Tibial artery (tissue), 4 donors: ENCODE data around the gene SCNN1B.
"Not testable (repeated sequence)": the region's sequence is repeated elsewhere in the genome, so short reads cannot be mapped to it uniquely, and the experiment has no call there.

Source experiments
- DNase-seq, 2 donors: peaks; one replicate each; pipeline ENCODE4 v3.0.0-alpha.2; 2019
- H3K27ac ChIP-seq, 2 donors: fragments of 200-600 bp; sonication (generic) in 1 of 2; 1 replicate in 1 of 2; 2 replicates in 1 of 2; pipeline ENCODE4 v1.5.1; 2018 to 2019; ENCODE audit warnings: mild to moderate bottlenecking in 1 of 2
- H3K27me3 ChIP-seq, 2 donors: fragments of 200-600 bp; sonication (generic) in 1 of 2; one replicate each; pipeline versions ENCODE4 v1.5.1 to v1.6.0; 2016 to 2019
- H3K36me3 ChIP-seq, 3 donors: fragments of 200-600 bp; sonication (generic) in 2 of 3; one replicate each; pipeline ENCODE4 v1.5.1; 2016 to 2019; ENCODE audit warnings: mild to moderate bottlenecking in 2 of 3
- H3K4me1 ChIP-seq, 4 donors: fragments of 200-600 bp; sonication (generic) in 2 of 4; 1 replicate in 3 of 4; 2 replicates in 1 of 4; pipeline ENCODE4 v1.5.1; 2016 to 2019
- H3K4me3 ChIP-seq, 2 donors: fragments of 200-600 bp; sonication (generic) in 1 of 2; 1 replicate in 1 of 2; 2 replicates in 1 of 2; pipeline ENCODE4 v1.5.1; 2018 to 2019; ENCODE audit warnings: mild to moderate bottlenecking in 2 of 2
- H3K9me3 ChIP-seq, 3 donors: fragments of 200-600 bp; sonication (generic) in 1 of 3; one replicate each; pipeline ENCODE4 v1.5.1; 2016 to 2019
- intact Hi-C: fragments of 100-400 bp; cut with DNase I; formaldehyde crosslinking; loops from one replicate; pipeline ENCODE4 v1.15.0; 2023; ENCODE audit warnings: low total_unique reads
- TF ChIP-seq, protein P1 (sequence below), 2 experiments: fragments of 200-600 bp in 1 of 2; fragments of 450-650 bp in 1 of 2; IDR thresholded peaks; one replicate each; pipeline ENCODE4 v1.5.1; 2017 to 2019; ENCODE audit warnings: antibody characterized with exemption in 2 of 2, mild to moderate bottlenecking in 1 of 2, moderate library complexity in 1 of 2

SCNN1B gene

DNA sequence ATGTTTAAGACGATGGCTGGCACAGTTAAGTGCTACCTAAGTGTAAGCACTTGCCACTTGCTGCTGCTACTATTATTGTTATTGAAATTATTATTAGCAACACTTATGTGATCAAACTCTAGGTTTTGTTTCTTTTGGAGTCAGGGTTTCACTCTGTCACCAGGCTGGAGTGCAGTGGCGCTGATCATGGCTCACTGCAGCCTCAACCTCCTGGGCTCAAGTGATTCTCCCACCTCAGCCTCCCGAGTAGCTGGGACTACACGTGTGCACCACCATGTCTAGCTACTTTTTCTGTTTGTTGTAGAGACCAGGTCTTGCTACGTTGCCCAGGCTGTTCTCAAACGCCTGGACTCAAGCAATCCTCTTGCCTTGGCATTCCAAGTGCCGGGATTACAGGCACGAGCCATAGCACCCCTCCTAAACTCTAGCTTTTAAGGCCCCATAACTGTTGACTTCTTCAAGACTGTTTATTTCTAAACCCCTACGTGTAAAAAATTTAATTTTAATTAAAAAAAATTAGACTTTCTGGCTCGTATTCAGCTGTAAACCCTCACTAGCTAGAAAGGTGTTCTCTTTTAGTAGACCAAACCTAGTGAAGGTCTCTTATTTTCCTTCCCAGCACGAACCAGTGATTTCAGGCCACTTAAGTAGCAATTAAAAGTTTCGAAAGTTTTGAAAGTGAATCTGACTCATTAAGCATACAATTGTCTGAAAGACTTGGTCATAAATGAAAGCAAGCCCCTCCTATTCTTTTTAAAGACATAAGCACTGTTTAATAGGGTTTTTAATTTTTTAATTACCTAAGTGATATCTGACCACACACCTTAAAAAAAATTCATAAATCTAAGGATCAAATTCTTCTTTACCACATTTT, 11.7 kb upstream of the SCNN1B start:
- TF ChIP-seq, protein P1, sequence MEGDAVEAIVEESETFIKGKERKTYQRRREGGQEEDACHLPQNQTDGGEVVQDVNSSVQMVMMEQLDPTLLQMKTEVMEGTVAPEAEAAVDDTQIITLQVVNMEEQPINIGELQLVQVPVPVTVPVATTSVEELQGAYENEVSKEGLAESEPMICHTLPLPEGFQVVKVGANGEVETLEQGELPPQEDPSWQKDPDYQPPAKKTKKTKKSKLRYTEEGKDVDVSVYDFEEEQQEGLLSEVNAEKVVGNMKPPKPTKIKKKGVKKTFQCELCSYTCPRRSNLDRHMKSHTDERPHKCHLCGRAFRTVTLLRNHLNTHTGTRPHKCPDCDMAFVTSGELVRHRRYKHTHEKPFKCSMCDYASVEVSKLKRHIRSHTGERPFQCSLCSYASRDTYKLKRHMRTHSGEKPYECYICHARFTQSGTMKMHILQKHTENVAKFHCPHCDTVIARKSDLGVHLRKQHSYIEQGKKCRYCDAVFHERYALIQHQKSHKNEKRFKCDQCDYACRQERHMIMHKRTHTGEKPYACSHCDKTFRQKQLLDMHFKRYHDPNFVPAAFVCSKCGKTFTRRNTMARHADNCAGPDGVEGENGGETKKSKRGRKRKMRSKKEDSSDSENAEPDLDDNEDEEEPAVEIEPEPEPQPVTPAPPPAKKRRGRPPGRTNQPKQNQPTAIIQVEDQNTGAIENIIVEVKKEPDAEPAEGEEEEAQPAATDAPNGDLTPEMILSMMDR (IDR thresholded peaks at IDR 0.05), result no peak
- intact Hi-C loops, result no loop called here
- H3K9me3 ChIP-seq, result no peaks in the 10 kb centered on the region

DNA sequence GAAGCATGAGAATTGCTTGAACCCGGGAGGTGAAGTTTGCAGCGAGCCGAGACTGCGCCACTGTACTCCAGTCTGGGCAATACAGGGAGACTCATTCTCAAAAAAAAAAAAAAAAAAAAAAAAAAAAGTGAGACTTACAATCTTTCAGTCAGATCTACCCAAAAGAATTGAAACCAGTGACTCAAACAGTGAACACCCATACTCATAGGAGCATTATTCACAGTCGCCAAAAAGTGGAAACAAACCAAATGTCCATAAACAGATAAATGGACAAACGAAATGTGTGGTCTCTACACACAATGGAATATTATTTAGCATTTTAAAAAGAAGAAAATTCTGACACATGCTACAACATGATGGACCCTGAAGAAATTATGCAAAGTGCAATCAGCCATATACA, 9.1 kb upstream of the SCNN1B start:
- peaks cover 0 to 18% of the 10 kb centered on the region in 2 donors for H3K27me3 ChIP-seq

More for the DNA sequence above, 11.7 kb upstream of the SCNN1B start:
- Histone ChIP-seq H3K4me3 (no peak overlapping the region), H3K27ac (no peak overlapping the region), H3K4me1 (no peaks in the 10 kb centered on the region), H3K36me3 (no peaks in the 10 kb centered on the region), H3K27me3 (peaks cover 0 to 12% of the 10 kb centered on the region in 2 donors)
- DNase-seq, result no peak

DNA sequence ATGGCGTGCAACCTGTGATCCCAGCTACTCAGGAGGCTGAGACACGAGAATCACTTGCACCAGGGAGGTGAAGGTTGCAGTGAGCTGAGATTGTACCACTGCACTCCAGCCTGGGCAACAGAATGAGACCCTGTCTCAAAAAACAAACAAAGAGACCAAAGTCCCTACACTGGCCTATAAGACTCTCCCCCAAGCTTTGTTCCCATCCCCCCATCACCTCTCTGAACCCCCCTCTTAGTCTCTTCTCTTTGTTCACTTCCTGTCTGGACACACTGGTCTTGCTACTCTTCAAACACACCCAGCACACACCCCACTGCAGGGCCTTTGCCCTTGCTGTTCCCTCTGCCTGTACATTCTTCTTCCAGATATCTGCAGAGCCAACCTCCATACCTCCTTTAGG, 7.8 kb upstream of the SCNN1B start:
- peaks cover 0 to 18% of the 10 kb centered on the region in 2 donors for H3K27me3 ChIP-seq
- TF ChIP-seq, protein P1 (IDR thresholded peaks at IDR 0.05), result no peak
- H3K27ac ChIP-seq, result no peak overlapping the region
- no peak overlapping the region for H3K4me3 ChIP-seq
- DNase-seq, result no peak
- no peaks in the 10 kb centered on the region for H3K36me3 ChIP-seq
- intact Hi-C loops, result no loop called here
- H3K4me1 ChIP-seq, result no peaks in the 10 kb centered on the region
- no peaks in the 10 kb centered on the region for H3K9me3 ChIP-seq

More for the DNA sequence above, 9.1 kb upstream of the SCNN1B start:
- Histone ChIP-seq H3K4me1 (no peaks in the 10 kb centered on the region), H3K4me3 (no peak overlapping the region), H3K9me3 (no peaks in the 10 kb centered on the region), H3K36me3 (no peaks in the 10 kb centered on the region), H3K27ac (no peak overlapping the region)
- TF ChIP-seq, protein P1 (IDR thresholded peaks at IDR 0.05), result no peak
- intact Hi-C loops, result no loop called here
- no peak for DNase-seq

DNA sequence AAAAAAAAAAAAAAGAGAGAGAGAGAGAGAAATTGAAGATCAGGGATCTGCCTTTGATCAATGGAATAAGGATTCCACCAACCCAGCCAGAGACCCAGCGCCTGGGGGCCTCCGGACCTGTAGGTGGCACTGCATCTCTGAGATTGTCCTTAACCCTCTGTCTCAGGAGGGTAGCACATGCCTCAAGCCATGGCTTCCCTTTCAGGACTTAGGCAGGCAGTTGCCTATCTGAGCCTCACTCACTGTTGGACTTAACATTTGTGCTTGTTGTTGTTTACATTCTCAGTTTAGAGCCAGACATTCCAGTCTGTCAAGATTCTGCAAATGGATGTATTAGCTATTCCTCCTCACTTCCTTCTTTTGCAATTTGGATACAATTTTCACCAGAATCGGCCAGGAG, 5.1 kb upstream of the SCNN1B start:
- Histone ChIP-seq H3K4me3 (no peak overlapping the region), H3K4me1 (peaks cover 0 to 2% (median under 1%) of the 10 kb centered on the region in 4 donors), H3K27me3 (peaks cover 0 to 34% of the 10 kb centered on the region in 2 donors), H3K36me3 (no peaks in the 10 kb centered on the region), H3K27ac (no peak overlapping the region), H3K9me3 (no peaks in the 10 kb centered on the region)
- no peak for DNase-seq
- intact Hi-C loops, result no loop called here
- TF ChIP-seq, protein P1 (IDR thresholded peaks at IDR 0.05), result no peak

DNA sequence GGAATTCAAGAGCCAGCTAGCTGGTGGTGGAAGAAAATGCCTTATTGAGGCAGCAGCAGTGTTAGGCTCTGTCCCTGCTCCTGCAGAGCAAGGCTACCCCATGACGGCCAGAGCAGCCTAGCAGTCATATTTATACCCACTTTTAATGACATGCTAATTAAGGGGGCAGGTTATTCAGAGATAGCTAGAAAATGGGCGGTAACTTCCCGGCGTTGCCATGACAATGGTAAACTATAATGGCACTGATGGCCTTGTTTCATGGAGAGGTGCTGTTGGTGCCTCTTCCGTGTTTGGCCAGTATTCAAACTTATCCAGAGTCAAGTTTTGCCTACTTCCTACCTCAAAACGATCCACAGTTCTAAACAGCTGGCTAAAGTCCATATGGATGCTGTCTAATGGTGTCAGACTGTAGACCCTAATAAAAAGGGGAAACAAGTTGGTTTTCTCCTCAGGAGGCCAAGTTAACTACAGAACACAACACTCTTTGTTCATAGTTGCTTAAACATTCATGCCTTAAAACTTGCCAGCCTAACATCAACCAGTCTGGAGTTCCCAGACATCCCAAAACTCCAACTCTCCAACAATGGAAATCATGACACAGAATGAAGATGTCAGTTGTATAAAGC, 3.7 kb upstream of the SCNN1B start:
- no peak for DNase-seq
- H3K36me3 ChIP-seq, result no peaks in the 10 kb centered on the region
- intact Hi-C loops, result no loop called here
- H3K4me1 ChIP-seq, result peaks cover 0 to 9% (median 2%) of the 10 kb centered on the region in 4 donors
- no peaks in the 10 kb centered on the region for H3K9me3 ChIP-seq
- H3K4me3 ChIP-seq, result no peak overlapping the region
- H3K27ac ChIP-seq, result no peak overlapping the region
- TF ChIP-seq, protein P1 (IDR thresholded peaks at IDR 0.05), result no peak
- peaks cover 0 to 40% of the 10 kb centered on the region in 2 donors for H3K27me3 ChIP-seq

DNA sequence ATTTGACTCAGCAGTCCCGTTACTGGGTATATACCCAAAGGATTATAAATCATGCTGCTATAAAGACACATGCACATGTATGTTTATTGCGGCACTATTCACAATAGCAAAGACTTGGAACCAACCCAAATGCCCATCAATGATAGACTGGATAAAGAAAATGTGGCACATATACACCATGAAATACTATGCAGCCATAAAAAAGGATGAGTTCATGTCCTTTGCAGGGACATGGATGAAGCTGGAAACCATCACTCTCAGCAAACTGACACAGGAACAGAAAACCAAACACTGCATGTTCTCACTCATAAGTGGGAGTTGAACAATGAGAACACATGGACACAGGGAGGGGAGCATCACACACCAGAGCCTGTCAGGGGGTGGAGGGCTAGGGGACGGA, 2.3 kb upstream of the SCNN1B start:
- H3K4me1 ChIP-seq, H3K9me3 ChIP-seq, H3K36me3 ChIP-seq, H3K4me3 ChIP-seq, H3K27ac ChIP-seq, DNase-seq, intact Hi-C loops: not testable (repeated sequence)
- H3K27me3 ChIP-seq, result peaks cover 0 to 38% of the 10 kb centered on the region in 2 donors
